Measurements from ENCODE around the gene BPIFB3.

- TF ChIP-seq CTCF (IDR thresholded peaks at IDR 0.05): no peak
- TF ChIP-seq POLR2A (IDR thresholded peaks at IDR 0.05): no peak
Measured at GRCh38 chr20:33062105-33062824, 8.6 kb downstream of the BPIFB3 start.
